Prostate gland (tissue), 2 donors: Measurements from ENCODE around the gene SBF2.

Experiments used
- CTCF ChIP-seq, 4 experiments: fragments of 200-600 bp in 2 of 4; fragments of 450-650 bp in 2 of 4; sonication (generic) in 2 of 4; IDR thresholded peaks; 1 replicate in 3 of 4; 2 replicates in 1 of 4; pipeline ENCODE4 v1.5.1; 2016 to 2019; ENCODE audit warnings: antibody characterized with exemption in 4 of 4, mild to moderate bottlenecking in 2 of 4, moderate library complexity in 2 of 4
- POLR2A ChIP-seq: fragments of 450-650 bp; IDR thresholded peaks from one replicate; pipeline ENCODE4 v1.6.1; 2016; ENCODE audit warnings: antibody characterized with exemption, mild to moderate bottlenecking

- TF ChIP-seq CTCF (IDR thresholded peaks at IDR 0.05) (no peak), POLR2A (no peak)
Measured at GRCh38 chr11:9747229-9747628, 546.8 kb downstream of the SBF2 start.
